ENCODE measurements around the gene PER3. TPM values are rescaled to one million over a fixed set of nuclear protein-coding genes. Genes with fewer than 3 reads are reported as not detected.

Gene PER3
- total RNA-seq, 1 experiment from 2014 or later = 9.0 TPM

DNA sequence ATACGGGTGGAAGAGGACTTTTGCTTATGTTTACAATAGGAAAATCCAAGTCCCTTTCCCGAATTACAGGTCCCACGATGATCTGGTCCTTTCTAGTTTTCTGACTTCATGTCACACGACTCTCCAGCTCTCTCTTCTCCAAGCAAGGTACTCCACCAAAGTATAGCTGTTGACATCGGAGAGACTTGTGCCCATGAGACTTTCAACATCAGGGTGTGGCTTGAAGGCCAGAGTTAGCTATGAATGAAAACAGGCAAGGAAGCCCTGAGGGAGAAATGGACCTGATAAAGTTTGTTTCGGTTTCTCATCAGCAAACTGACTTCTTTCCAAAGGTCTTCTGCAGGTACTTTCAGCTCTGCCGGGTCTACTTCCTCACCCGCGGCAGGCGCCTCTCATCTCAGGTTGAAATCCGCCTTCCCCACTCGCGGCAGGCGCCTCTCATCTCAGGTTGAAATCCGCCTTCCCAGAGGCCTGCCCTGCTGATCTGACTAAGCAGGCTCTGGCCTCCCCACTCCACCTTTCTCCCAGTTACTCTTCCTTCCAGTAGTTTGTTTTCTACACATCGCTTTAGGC is 2.1 kb upstream of the PER3 start:
- no peaks in the 10 kb centered on the region for H3K79me1 ChIP-seq (ENCODE audit: insufficient read depth, low read depth, low read length, poor library complexity, severe bottlenecking)
- peaks cover 34 to 61% (median 57%) of the 10 kb centered on the region in 3 experiments for H3K36me3 Mint-ChIP-seq (ENCODE audit: insufficient read depth in 1 of 3, low read depth in 3 of 3)
- no peaks in the 10 kb centered on the region; the same call in 1 of the 2 replicates for H3K27me3 ChIP-seq (ENCODE audit: insufficient read depth, low read length)
- H3K4me1 ChIP-seq (ENCODE audit: insufficient read depth, low read length) = no peaks in the 10 kb centered on the region
- H4K8ac ChIP-seq (replicated peaks; ENCODE audit: insufficient read length, low read depth, low read length) = no peak overlapping the region
- H3K4me3 Mint-ChIP-seq = peak overlapping the region in 1 of 2 experiments; percentile 75; a peak in 3 of 5 replicates
- no peak overlapping the region for H2BK15ac ChIP-seq (ENCODE audit: low read depth, low read length)
- H3K23me2 ChIP-seq (ENCODE audit: insufficient read length, low read depth, low read length, poor library complexity, severe bottlenecking) = peaks cover 4% of the 10 kb centered on the region
- no peaks in the 10 kb centered on the region for H3K79me2 ChIP-seq (ENCODE audit: insufficient read depth, low read length)
- H3K4me2 ChIP-seq (ENCODE audit: insufficient read depth, insufficient read length, low read length) = no peak overlapping the region
- no peak overlapping the region for H3K18ac ChIP-seq (ENCODE audit: insufficient read length, low read depth, low read length)
- DNase-seq = no peak
- TF ChIP-seq, protein P1, sequence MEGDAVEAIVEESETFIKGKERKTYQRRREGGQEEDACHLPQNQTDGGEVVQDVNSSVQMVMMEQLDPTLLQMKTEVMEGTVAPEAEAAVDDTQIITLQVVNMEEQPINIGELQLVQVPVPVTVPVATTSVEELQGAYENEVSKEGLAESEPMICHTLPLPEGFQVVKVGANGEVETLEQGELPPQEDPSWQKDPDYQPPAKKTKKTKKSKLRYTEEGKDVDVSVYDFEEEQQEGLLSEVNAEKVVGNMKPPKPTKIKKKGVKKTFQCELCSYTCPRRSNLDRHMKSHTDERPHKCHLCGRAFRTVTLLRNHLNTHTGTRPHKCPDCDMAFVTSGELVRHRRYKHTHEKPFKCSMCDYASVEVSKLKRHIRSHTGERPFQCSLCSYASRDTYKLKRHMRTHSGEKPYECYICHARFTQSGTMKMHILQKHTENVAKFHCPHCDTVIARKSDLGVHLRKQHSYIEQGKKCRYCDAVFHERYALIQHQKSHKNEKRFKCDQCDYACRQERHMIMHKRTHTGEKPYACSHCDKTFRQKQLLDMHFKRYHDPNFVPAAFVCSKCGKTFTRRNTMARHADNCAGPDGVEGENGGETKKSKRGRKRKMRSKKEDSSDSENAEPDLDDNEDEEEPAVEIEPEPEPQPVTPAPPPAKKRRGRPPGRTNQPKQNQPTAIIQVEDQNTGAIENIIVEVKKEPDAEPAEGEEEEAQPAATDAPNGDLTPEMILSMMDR (conservative IDR thresholded peaks at IDR 0.05) = no peak
- no peak overlapping the region for H4K5ac ChIP-seq (ENCODE audit: insufficient read length, low read depth, low read length)
- no peak overlapping the region for H2AK5ac ChIP-seq (ENCODE audit: insufficient read length, low read length)
- H3K4me1 Mint-ChIP-seq = peaks cover 6 to 7% of the 10 kb centered on the region in 2 experiments
- H3K27me3 Mint-ChIP-seq (ENCODE audit: low read depth) = peaks cover 12% of the 10 kb centered on the region
- peak overlapping the region in 1 of 3 experiments; percentile 34; a peak in 1 of 7 replicates for H3K27ac Mint-ChIP-seq
- no peak overlapping the region for H2BK12ac ChIP-seq (ENCODE audit: insufficient read length, low read depth, low read length)
- no CpG with 5 or more reads among the region's 16 CpGs for WGBS (ENCODE audit: extremely low coverage, insufficient read length, low lambda C conversion rate)
- H3K56ac ChIP-seq (ENCODE audit: insufficient read length, low read depth, low read length) = no peak overlapping the region
- no peaks in the 10 kb centered on the region for H4K20me1 ChIP-seq (ENCODE audit: control insufficient read depth, insufficient read depth, insufficient read length)
- no peak overlapping the region for H4K91ac ChIP-seq (ENCODE audit: insufficient read length, low read depth, low read length)
- no peak overlapping the region for H3K4ac ChIP-seq (ENCODE audit: low read depth, low read length)
- no peak overlapping the region for H3K23ac ChIP-seq (ENCODE audit: insufficient read length, low read depth, low read length)
- H3K9ac ChIP-seq (ENCODE audit: extremely low read depth, insufficient read length, low read length) = no peak overlapping the region
- no peak overlapping the region for H2BK120ac ChIP-seq (ENCODE audit: low read depth, low read length, poor library complexity, severe bottlenecking)
- H3T11ph ChIP-seq (ENCODE audit: low read length) = no peak overlapping the region
- H3K27ac ChIP-seq (ENCODE audit: insufficient read length, low read depth, low read length) = no peak overlapping the region
- H3K9me3 Mint-ChIP-seq = peaks cover 10% of the 10 kb centered on the region in 2 experiments
- no peaks in the 10 kb centered on the region for H3K9me3 ChIP-seq (ENCODE audit: control insufficient read depth, low read depth, low read length)
- no peak overlapping the region for H2BK20ac ChIP-seq (ENCODE audit: low read depth, low read length, poor library complexity, severe bottlenecking)
- H2BK5ac ChIP-seq (ENCODE audit: insufficient read length, low read length) = no peak overlapping the region
- H2AFZ ChIP-seq (ENCODE audit: low read length) = no peak overlapping the region
- no peak overlapping the region for H3K14ac ChIP-seq (ENCODE audit: insufficient read depth, low read length)

Data from H9 (cell line).